ENCODE data around the gene JAM3. TPM values are rescaled to one million over a fixed set of nuclear protein-coding genes. Genes with fewer than 3 reads are reported as not detected.

Gene JAM3
- total and polyA plus RNA-seq, 2 donors (not counting 3 experiments of a cell fraction or from before 2014, with no cell fraction given) = 78.8 to 137 TPM

- ChIA-PET POLR2A (no interaction called here), CTCF (interaction anchor here (2.0 kb wide), 1 partner anchor 33 kb away, joined by 4 read pairs; no protein-coding TSS in a partner anchor)
- Histone ChIP-seq H3K9ac (replicated peaks; ENCODE audit: extremely low read depth, insufficient read depth, low read length) (no peak overlapping the region), H3K4me2 (ENCODE audit: insufficient read depth, low read length) (no peak overlapping the region), H2AFZ (ENCODE audit: low read depth, low read length) (no peak overlapping the region), H3K4me3 (replicated peaks in 1 of 3; ENCODE audit: insufficient read depth in 1 of 3, low read depth in 1 of 3, low read length in 3 of 3) (no peak overlapping the region), H3K27ac (ENCODE audit: insufficient read depth, low read depth, low read length) (no peak overlapping the region), H3K9me1 (replicated peaks; ENCODE audit: control insufficient read depth, extremely low read depth, insufficient read depth, low read length) (no peaks in the 10 kb centered on the region), H3K4me1 (ENCODE audit: control insufficient read depth, extremely low read depth, insufficient read depth, low read length) (no peaks in the 10 kb centered on the region), H3K36me3 (ENCODE audit: control insufficient read depth in 2 of 2, extremely low read depth in 1 of 2, insufficient read depth in 2 of 2, low read length in 2 of 2) (no peaks in the 10 kb centered on the region), H3K9me3 (replicated peaks; ENCODE audit: control insufficient read depth, insufficient read depth, low read length) (no peaks in the 10 kb centered on the region), H4K20me1 (replicated peaks; ENCODE audit: control insufficient read depth, extremely low read depth, insufficient read depth, low read length) (peaks cover 10% of the 10 kb centered on the region), H3K79me2 (ENCODE audit: control insufficient read depth, insufficient read depth, low read length) (peaks cover 56% of the 10 kb centered on the region), H3K27me3 (ENCODE audit: control insufficient read depth in 2 of 2, insufficient read depth in 2 of 2, low read length in 2 of 2) (no peaks in the 10 kb centered on the region)
- DNase-seq (ENCODE audit: low read depth, low spot score) (no peak), FAIRE-seq (no peak)
- dilution Hi-C loops (cut with MboI; ENCODE audit: extremely low pct_ligation_motif_present, low sequenced_read_pairs) = no loop called here
- TF ChIP-seq EZH2 (IDR thresholded peaks at IDR 0.05; ENCODE audit: borderline replicate concordance, low read depth, low read length, severe bottlenecking) (no peak), POLR2A (IDR thresholded peaks at IDR 0.05; ENCODE audit: low read depth, low read length) (no peak), FOS (IDR thresholded peaks at IDR 0.05; ENCODE audit: borderline replicate concordance, insufficient read depth, low read length) (no peak), JUN (IDR thresholded peaks at IDR 0.05; ENCODE audit: borderline replicate concordance, insufficient read depth, insufficient read length, low read depth) (no peak), POLR2AphosphoS5 (IDR thresholded peaks at IDR 0.05; ENCODE audit: insufficient read depth, low read depth, low read length) (no peak), MYC (IDR thresholded peaks at IDR 0.05; ENCODE audit: low read depth, low read length) (no peak), GATA2 (IDR thresholded peaks at IDR 0.05; ENCODE audit: insufficient read depth, insufficient read length, low read depth, low read length) (no peak)
- TF ChIP-seq, protein P1, sequence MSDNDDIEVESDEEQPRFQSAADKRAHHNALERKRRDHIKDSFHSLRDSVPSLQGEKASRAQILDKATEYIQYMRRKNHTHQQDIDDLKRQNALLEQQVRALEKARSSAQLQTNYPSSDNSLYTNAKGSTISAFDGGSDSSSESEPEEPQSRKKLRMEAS (IDR thresholded peaks at IDR 0.05; ENCODE audit: insufficient read depth, insufficient read length) = no peak
- TF ChIP-seq, protein P2, sequence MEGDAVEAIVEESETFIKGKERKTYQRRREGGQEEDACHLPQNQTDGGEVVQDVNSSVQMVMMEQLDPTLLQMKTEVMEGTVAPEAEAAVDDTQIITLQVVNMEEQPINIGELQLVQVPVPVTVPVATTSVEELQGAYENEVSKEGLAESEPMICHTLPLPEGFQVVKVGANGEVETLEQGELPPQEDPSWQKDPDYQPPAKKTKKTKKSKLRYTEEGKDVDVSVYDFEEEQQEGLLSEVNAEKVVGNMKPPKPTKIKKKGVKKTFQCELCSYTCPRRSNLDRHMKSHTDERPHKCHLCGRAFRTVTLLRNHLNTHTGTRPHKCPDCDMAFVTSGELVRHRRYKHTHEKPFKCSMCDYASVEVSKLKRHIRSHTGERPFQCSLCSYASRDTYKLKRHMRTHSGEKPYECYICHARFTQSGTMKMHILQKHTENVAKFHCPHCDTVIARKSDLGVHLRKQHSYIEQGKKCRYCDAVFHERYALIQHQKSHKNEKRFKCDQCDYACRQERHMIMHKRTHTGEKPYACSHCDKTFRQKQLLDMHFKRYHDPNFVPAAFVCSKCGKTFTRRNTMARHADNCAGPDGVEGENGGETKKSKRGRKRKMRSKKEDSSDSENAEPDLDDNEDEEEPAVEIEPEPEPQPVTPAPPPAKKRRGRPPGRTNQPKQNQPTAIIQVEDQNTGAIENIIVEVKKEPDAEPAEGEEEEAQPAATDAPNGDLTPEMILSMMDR (IDR thresholded peaks at IDR 0.05; ENCODE audit: extremely low read depth in 1 of 2, insufficient read depth in 1 of 2, low read depth in 1 of 2, low read length in 2 of 2) = no peak
- no TSS peak for BruUV-seq (replicated peaks)
- intact Hi-C loops (cut with micrococcal nuclease) = no loop called here
Measured at GRCh38 chr11:134082990-134083389, 14.1 kb downstream of the JAM3 start.
